Astrocyte (in vitro differentiated cells and primary cell): ENCODE measurements around the gene MRFAP1.

Source experiments
- CTCF ChIP-seq: IDR thresholded peaks from 2 replicates; pipeline ENCODE4 v1.5.1; 2011; ENCODE audit warnings: low read depth, mild to moderate bottlenecking, inconsistent platforms, low read length, moderate library complexity; ENCODE audit not compliant: insufficient read depth
- EZH2 ChIP-seq: IDR thresholded peaks from 2 replicates; pipeline ENCODE4 v1.6.1; 2012; ENCODE audit warnings: mild to moderate bottlenecking, low read length, inconsistent platforms; ENCODE audit not compliant: insufficient read depth

GRCh38 chr4:6676722-6677558 lies 36.5 kb downstream of the MRFAP1 start:
- no peak for TF ChIP-seq CTCF
- TF ChIP-seq EZH2, result no peak
